GM19395 (cell line): ENCODE results near the gene PTBP2.
"Not testable (repeated sequence)": the region's sequence is repeated elsewhere in the genome, so short reads cannot be mapped to it uniquely, and the experiment has no call there.

ENCODE experiments used
- ATAC-seq: cut with Tn5 transposase; IDR thresholded peaks from one replicate; pipeline ENCODE4 v1.9.1; 2021; ENCODE audit warnings: mild to moderate bottlenecking, moderate library complexity; ENCODE audit not compliant: unreplicated experiment

PTBP2 gene

DNA sequence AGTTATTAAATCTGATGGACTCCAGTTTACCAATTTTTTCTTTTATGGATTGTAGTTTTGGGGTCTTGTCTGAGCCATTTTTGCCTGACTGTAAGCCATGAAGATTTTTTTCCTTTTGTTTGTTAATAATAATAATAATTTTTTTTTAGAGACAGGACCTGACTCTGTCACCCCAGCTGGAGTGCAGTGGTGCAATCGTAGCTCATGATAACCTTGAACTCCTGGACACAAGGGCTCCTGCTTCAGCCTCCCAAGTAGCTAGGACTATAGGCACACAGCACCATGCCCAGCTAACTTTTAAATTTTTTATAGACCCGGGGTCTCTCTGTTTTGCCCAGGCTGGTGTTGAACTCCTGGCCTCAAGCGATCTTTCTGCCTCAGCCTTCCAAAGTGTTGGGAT is 6.3 kb downstream of the PTBP2 start:
- no peak for ATAC-seq

DNA sequence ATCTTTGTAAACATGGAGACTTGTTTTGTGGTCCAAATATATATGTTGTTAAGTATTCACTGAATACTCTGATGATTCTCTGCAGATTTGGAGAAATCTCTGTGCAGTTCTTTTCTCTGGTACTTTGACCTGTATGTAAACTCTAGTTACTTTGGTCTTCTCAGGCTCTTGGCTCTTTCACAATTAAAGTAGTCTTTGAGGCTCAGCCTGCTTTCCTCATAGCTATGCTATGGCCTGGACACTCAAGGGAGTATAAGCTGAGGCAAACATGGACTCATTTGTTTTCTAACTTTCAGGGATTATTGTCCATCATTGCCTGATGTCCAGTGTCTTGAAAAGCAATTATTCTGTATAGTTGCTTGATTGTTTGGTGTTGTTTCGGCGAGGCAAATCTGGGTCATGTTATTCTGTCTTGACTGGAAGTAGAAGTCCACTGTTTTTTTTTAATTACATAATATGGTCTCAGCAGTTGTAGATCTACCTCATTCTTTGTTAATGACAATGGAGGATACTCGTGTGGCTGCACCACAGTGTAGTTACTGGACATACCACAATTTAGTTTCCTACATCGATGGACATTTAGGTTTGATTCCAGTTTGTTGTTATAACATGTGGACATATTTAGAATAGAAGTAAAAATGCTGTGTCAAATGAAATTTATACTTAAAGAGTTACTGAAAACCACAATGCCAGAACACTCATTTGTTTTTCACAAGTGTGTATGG is 9.2 kb downstream of the PTBP2 start:
- no peak for ATAC-seq

- ATAC-seq: no peak
Observed at GRCh38 chr1:96741335-96741734, 19.8 kb downstream of the PTBP2 start.

- ATAC-seq: no peak
Observed at GRCh38 chr1:96746440-96747420, 25.1 kb downstream of the PTBP2 start.

DNA sequence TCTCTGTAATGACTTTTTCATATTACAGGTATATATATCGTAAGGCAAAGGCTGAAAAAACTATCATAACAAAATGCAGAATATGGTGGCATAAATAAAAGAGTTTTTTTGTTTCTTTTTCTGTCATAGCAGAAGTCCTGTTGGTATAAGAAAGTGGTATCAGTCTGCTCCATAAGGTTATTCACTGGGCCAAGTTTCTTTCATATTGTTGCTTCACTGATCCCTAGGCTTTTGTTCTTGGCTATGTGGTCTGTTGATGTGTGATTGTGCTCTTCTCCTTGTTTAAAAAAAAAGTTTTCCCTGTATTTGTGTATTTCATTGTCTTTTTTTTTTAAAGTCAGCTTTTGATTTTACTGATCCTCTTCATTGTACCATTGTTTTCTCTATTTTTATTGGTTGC is 26.0 kb downstream of the PTBP2 start:
- no peak for ATAC-seq

GRCh38 chr1:96748078-96748477 is 26.5 kb downstream of the PTBP2 start:
- no peak for ATAC-seq

GRCh38 chr1:96749618-96750017 is 28.0 kb downstream of the PTBP2 start:
- no peak for ATAC-seq

GRCh38 chr1:96752394-96752793 is 30.8 kb downstream of the PTBP2 start:
- no peak for ATAC-seq

GRCh38 chr1:96756789-96757188 is 35.2 kb downstream of the PTBP2 start:
- ATAC-seq: no peak

- ATAC-seq: not testable (repeated sequence)
Observed at GRCh38 chr1:96762586-96762985, 41.0 kb downstream of the PTBP2 start.

DNA sequence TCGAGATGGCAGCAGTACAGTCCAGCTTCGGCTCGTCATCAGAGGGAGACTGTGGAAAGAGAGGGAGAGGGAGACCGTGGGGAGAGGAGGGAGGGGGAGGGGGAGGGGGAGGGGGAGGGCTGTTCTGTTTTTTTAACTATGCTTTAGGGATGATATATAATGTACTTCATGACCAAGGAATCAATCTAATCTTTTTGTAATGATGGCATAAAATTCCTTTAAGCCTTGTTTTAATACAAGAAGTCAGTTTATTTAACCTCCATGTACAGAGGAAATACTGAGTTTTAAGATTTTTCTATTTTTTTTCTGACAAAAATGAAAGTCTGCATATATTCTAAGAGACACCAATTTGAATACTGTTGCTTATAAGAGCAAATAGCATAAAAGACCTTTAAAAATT is 41.9 kb downstream of the PTBP2 start:
- ATAC-seq: no peak

DNA sequence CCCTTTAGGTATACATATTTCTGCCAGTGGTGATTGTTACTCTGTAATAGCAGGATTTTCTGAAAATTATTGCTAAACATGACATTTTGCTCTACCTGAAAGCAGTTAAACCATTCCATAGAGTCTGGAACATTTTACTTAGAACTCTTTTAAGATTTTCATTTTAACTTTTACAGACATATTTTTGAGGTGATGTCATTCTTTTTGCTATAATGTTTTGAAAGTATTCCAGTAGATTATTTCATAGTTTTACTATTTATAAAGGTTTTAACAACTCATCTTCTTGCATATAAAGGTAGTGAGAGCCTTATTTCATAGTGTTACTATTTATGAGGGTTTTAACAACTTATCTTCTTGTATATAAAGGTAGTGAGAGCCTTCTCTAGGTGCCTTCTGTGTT is 42.9 kb downstream of the PTBP2 start:
- ATAC-seq: no peak

DNA sequence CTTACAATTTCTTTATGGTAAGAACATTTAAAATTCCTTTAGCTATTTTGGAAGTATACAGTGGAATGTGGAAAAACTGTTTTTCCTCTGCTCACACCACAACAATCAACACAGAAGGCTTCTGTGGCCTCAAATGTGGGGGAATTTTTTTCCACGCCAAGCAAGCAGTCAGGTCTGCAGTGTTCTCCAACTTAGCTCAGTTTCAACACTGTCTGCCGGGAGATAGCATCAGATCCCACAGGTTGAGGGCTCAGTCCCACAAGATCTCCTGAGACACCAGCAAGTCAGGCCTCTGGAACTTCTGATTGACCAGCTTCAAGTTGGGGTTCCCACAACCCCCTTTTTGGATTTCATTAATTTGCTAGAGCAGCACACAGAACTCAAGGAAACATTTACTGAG is 50.3 kb downstream of the PTBP2 start:
- ATAC-seq: no peak

- no peak for ATAC-seq
Observed at GRCh38 chr1:96772349-96772748, 50.8 kb downstream of the PTBP2 start.

DNA sequence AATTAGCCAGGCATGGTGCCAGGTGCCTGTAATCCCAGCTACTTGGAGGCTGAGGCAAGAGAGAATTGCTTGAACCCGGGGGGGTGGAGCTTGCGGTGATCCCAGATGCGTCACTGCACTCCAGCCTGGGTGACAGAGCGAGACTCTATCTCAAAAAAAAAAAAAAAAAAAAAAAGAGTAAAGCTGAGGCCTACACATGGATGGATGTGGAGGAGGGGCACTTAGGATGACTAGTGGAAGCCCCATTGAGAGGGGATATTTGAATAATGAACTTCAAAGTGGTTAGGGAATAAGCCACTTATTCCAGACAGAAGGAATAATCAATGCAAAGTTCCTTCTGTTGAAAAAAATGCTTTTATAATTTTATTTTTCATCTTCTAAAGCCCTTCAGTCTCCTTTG is 51.4 kb downstream of the PTBP2 start:
- ATAC-seq: no peak

DNA sequence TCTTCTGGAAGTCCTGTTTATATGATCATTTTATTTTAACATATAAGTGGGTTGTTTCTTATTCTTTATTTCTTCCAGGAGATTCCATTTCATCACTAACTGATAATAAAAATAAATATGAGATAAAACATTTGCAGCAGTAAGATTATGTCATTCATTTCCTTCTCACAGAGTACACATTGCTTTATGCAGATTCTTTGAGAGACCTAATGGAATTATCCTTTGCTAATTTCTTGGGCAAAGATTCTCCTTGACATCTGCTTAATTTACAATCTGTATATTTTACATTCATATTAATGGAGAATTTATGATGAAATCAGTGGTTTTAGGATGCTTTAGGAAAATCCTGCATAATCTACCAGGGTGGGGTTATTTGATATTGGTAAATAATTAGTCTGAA is 60.6 kb downstream of the PTBP2 start:
- no peak for ATAC-seq

GRCh38 chr1:96782856-96783255 is 61.3 kb downstream of the PTBP2 start:
- no peak for ATAC-seq

DNA sequence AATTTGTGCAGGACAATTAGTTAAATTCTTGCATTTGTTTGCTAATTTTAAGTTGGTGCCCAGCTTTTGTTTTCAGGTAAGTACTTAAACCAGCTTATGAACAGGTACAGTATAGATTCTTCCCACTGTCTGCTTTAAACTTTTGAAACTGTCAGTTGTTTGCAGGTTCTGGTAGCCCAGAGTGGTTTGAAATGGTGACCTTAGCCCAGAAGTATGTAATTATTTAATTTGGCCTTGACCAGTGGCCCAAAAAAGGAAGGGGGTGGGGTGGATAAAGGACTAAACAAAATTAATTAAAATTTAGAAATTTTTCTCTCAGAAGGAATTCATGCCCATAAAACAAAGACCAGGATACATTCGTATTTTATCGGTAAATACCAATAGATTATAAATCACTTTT is 69.0 kb downstream of the PTBP2 start:
- no peak for ATAC-seq

GRCh38 chr1:96792220-96792619 is 70.6 kb downstream of the PTBP2 start:
- no peak for ATAC-seq

GRCh38 chr1:96801696-96802095 is 80.1 kb downstream of the PTBP2 start:
- not testable (repeated sequence) for ATAC-seq

DNA sequence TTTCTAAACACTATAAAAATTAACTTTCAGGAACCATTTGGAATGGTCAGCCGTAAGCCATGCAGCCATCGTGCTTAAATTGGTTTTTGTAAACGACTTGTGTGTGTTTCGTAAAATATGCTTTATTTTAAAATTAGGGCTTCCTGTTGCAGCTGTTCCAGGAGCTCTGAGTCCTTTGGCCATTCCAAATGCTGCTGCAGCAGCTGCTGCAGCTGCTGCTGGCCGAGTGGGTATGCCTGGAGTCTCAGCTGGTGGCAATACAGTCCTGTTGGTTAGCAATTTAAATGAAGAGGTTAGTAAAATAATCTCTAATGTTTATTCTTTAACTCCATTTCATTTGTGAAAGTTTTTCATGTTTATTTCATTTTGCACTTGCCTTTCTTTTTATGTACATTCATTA is 83.1 kb downstream of the PTBP2 start:
- ATAC-seq: no peak

GRCh38 chr1:96808191-96808590 is 86.6 kb downstream of the PTBP2 start:
- ATAC-seq: no peak
